GM18526 (cell line): ENCODE results near the gene PARP16.

Experiments
- POLR2A ChIP-seq: IDR thresholded peaks from 3 replicates; pipeline ENCODE4 v1.6.1; 2011; ENCODE audit not compliant: insufficient read length; ENCODE audit errors: extremely low read depth

PARP16 gene

GRCh38 chr15:65303687-65304380, 17.2 kb upstream of the PARP16 start:
- no peak for TF ChIP-seq POLR2A

- TF ChIP-seq POLR2A = no peak
Observed at GRCh38 chr15:65302061-65302460, 15.4 kb upstream of the PARP16 start.

- no peak for TF ChIP-seq POLR2A
Observed at GRCh38 chr15:65300924-65301441, 14.3 kb upstream of the PARP16 start.

GRCh38 chr15:65298731-65299130, 12.0 kb upstream of the PARP16 start:
- no peak for TF ChIP-seq POLR2A

- TF ChIP-seq POLR2A = no peak
Observed at GRCh38 chr15:65292938-65293518, 6.3 kb upstream of the PARP16 start.

GRCh38 chr15:65290228-65290627, 3.5 kb upstream of the PARP16 start:
- TF ChIP-seq POLR2A = no peak

- TF ChIP-seq POLR2A = no peak
Observed at GRCh38 chr15:65289261-65289854, 2.7 kb upstream of the PARP16 start.

GRCh38 chr15:65287520-65287855, 805 bp upstream of the PARP16 start:
- no peak for TF ChIP-seq POLR2A

GRCh38 chr15:65286069-65286703, 497 bp downstream of the PARP16 start:
- no peak for TF ChIP-seq POLR2A

GRCh38 chr15:65285291-65286068, 1.2 kb downstream of the PARP16 start:
- TF ChIP-seq POLR2A = no peak

- TF ChIP-seq POLR2A = no peak
Observed at GRCh38 chr15:65278480-65278879, 8.2 kb downstream of the PARP16 start.

GRCh38 chr15:65277015-65277414, 9.7 kb downstream of the PARP16 start:
- no peak for TF ChIP-seq POLR2A

GRCh38 chr15:65275728-65276126, 11.0 kb downstream of the PARP16 start:
- no peak for TF ChIP-seq POLR2A

GRCh38 chr15:65275104-65275727, 11.5 kb downstream of the PARP16 start:
- TF ChIP-seq POLR2A = no peak

GRCh38 chr15:65268411-65268810, 18.3 kb downstream of the PARP16 start:
- no peak for TF ChIP-seq POLR2A
